ENCODE results near the gene SNAP25. TPM values are rescaled to one million over a fixed set of nuclear protein-coding genes. Genes with fewer than 3 reads are reported as not detected.

SNAP25 gene
- total RNA-seq, 1 experiment from 2014 or later, result not detected

DNA sequence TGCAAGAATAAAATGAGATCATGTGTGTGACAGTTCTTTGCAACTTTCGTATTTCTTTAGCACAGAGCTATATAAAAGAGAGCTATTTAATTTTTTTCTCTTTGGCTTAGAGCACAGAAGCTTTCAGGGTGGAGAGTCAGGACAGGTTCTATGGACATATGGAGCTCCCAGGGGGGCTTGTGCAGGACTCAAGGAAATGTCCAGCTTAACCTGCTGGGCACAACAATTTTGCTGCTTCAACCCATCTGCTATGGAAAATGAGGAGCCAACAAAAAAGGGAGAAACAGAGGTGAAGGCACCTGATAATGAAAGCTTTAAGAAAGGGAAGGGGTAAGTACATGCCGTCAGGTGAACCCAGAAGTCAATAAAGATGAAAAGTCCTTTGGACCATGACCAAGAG lies 5.1 kb upstream of the SNAP25 start:
- no TSS peak for BruUV-seq (replicated peaks)
- no peaks in the 10 kb centered on the region; the same call in 1 of the 2 replicates for H3K27me3 ChIP-seq (ENCODE audit: insufficient read depth, low read depth)
- no peaks in the 10 kb centered on the region for H3K4me1 ChIP-seq (replicated peaks; ENCODE audit: insufficient read depth)
- H3K36me3 ChIP-seq (ENCODE audit: low read depth), result no peaks in the 10 kb centered on the region
- no peak overlapping the region for H2AFZ ChIP-seq
- TF ChIP-seq, protein P1, sequence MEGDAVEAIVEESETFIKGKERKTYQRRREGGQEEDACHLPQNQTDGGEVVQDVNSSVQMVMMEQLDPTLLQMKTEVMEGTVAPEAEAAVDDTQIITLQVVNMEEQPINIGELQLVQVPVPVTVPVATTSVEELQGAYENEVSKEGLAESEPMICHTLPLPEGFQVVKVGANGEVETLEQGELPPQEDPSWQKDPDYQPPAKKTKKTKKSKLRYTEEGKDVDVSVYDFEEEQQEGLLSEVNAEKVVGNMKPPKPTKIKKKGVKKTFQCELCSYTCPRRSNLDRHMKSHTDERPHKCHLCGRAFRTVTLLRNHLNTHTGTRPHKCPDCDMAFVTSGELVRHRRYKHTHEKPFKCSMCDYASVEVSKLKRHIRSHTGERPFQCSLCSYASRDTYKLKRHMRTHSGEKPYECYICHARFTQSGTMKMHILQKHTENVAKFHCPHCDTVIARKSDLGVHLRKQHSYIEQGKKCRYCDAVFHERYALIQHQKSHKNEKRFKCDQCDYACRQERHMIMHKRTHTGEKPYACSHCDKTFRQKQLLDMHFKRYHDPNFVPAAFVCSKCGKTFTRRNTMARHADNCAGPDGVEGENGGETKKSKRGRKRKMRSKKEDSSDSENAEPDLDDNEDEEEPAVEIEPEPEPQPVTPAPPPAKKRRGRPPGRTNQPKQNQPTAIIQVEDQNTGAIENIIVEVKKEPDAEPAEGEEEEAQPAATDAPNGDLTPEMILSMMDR (conservative IDR thresholded peaks at IDR 0.05), result no peak
- TF ChIP-seq EZH2 (IDR thresholded peaks at IDR 0.05; ENCODE audit: low read depth), result no peak
- no peak for DNase-seq
- H3K27ac ChIP-seq, result no peak overlapping the region
- H3K4me2 ChIP-seq, result no peak overlapping the region
- H3K9me2 ChIP-seq (ENCODE audit: insufficient read depth), result no peaks in the 10 kb centered on the region
- H3K9me3 ChIP-seq (ENCODE audit: insufficient read depth, low read depth), result no peaks in the 10 kb centered on the region
- POLR2A ChIA-PET (ENCODE audit: unreplicated experiment), result no interaction called here
- H3K4me3 ChIP-seq, result no peak overlapping the region
- H3K79me2 ChIP-seq (ENCODE audit: low read depth), result no peaks in the 10 kb centered on the region
- no peaks in the 10 kb centered on the region for H3F3A ChIP-seq (ENCODE audit: insufficient read depth, low read depth)
- intact Hi-C loops (cut with micrococcal nuclease; ENCODE audit: unreplicated experiment), result loop anchor here (10.0 kb wide), 1 partner anchor 221 kb away; the partner anchor contains the start of genes MKKS and SLX4IP
- CTCF ChIA-PET, result no interaction called here
- H4K20me1 ChIP-seq (ENCODE audit: insufficient read depth), result no peaks in the 10 kb centered on the region

DNA sequence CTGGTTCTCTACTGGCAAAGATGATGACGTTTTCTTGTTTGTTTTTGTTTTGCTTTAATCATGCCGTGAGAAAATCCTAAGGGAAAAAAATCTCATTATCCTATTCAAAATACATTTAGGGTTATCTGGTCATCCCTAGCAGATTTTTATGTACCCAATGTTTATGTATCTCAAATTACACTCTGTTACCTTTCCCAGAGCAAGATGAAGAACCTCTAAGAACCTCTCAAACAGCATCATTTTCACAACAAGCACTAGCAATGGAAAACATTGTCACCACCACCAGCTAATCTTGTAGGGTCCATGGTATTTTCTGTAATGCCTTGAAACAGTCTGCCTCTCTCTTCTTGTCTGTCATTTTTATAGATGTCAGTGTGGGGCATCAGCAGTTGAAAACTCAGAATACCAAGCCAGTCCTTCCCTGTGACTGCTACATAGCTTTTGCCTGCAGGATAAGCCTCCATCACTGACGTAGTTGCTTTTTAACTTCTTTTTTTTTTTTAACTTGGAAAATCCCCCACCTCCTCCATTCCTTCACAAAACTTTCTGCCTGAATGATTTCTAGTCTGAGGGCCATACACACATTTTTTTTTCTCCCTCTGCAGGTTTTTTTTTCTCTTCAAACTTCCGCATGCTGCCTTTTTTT lies 2.4 kb upstream of the SNAP25 start:
- Histone ChIP-seq H3K4me3 (no peak overlapping the region), H3K27me3 (ENCODE audit: insufficient read depth, low read depth) (peaks cover 8% of the 10 kb centered on the region), H3K79me2 (ENCODE audit: low read depth) (no peaks in the 10 kb centered on the region), H3K9me3 (ENCODE audit: insufficient read depth, low read depth) (no peaks in the 10 kb centered on the region), H4K20me1 (ENCODE audit: insufficient read depth) (no peaks in the 10 kb centered on the region), H3K4me2 (no peak overlapping the region), H3K36me3 (ENCODE audit: low read depth) (no peaks in the 10 kb centered on the region), H3F3A (ENCODE audit: insufficient read depth, low read depth) (no peaks in the 10 kb centered on the region), H3K27ac (no peak overlapping the region), H3K4me1 (replicated peaks; ENCODE audit: insufficient read depth) (no peaks in the 10 kb centered on the region), H2AFZ (no peak overlapping the region), H3K9me2 (ENCODE audit: insufficient read depth) (no peaks in the 10 kb centered on the region)
- POLR2A ChIA-PET (ENCODE audit: unreplicated experiment), result no interaction called here
- intact Hi-C loops (cut with micrococcal nuclease; ENCODE audit: unreplicated experiment), result loop anchor here (10.0 kb wide), 1 partner anchor 219 kb away; the partner anchor contains the start of genes MKKS and SLX4IP
- no peak for DNase-seq
- CTCF ChIA-PET, result no interaction called here
- no peak for TF ChIP-seq EZH2 (IDR thresholded peaks at IDR 0.05; ENCODE audit: low read depth)
- TF ChIP-seq, protein P1 (conservative IDR thresholded peaks at IDR 0.05), result no peak
- no TSS peak for BruUV-seq (replicated peaks)

DNA sequence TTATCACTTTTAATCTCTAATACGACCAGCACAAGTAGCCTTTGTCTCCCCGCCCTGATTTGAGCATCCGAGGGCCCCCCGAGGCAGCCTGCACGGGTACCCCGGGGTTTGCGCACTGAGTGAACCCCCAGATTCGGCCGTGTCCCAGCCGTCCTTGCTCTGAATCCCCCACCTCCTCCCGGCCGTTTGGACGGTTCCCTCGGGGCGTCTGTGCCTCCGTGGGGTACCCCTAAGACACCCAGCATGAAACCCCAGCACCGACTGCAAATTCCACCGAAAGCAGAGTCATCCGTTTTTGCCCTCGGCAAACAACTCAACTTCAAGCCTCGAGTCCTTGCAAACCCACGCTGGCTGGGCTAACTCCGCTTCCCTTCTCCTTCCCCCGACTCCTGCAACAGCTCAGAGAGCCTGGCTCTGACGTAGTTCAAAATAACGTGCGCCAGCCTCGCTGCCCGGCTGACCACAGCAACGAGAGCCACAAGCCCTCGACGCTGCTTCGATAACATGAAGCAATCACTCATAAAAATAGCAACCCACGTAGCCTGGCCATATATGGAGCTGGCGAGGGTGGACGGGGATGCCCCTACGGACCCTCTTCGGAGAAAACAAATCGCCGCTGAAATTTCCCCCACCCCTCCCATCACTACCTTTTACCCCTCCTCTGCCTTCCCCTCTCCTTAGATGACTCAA lies 764 bp upstream of the SNAP25 start:
- Histone ChIP-seq H3K79me2 (ENCODE audit: low read depth) (no peaks in the 10 kb centered on the region), H3K4me3 (no peak overlapping the region), H3K36me3 (ENCODE audit: low read depth) (no peaks in the 10 kb centered on the region), H3K4me1 (replicated peaks; ENCODE audit: insufficient read depth) (no peaks in the 10 kb centered on the region), H4K20me1 (ENCODE audit: insufficient read depth) (no peaks in the 10 kb centered on the region), H3F3A (ENCODE audit: insufficient read depth, low read depth) (no peaks in the 10 kb centered on the region), H3K4me2 (no peak overlapping the region), H3K27ac (no peak overlapping the region), H2AFZ (no peak overlapping the region), H3K9me3 (ENCODE audit: insufficient read depth, low read depth) (no peaks in the 10 kb centered on the region), H3K9me2 (ENCODE audit: insufficient read depth) (0 out of 2 replicates have a peak, but pooled peaks cover 3% of the 10 kb centered on the region), H3K27me3 (ENCODE audit: insufficient read depth, low read depth) (peaks cover 16% of the 10 kb centered on the region)
- no TSS peak for BruUV-seq (replicated peaks)
- ChIA-PET POLR2A (ENCODE audit: unreplicated experiment) (no interaction called here), CTCF (no interaction called here)
- TF ChIP-seq, protein P1 (conservative IDR thresholded peaks at IDR 0.05), result no peak
- no peak for TF ChIP-seq EZH2 (IDR thresholded peaks at IDR 0.05; ENCODE audit: low read depth)
- intact Hi-C loops (cut with micrococcal nuclease; ENCODE audit: unreplicated experiment), result loop anchor here (10.0 kb wide), 1 partner anchor 217 kb away; the partner anchor contains the start of genes MKKS and SLX4IP
- no peak for DNase-seq

Data from PC-9 (cell line).